HUES64 (cell line): ENCODE results near the gene NPFF.

Experiments used
- H3K27ac ChIP-seq: 2 replicates; pipeline ENCODE4 v1.7.0; 2013; ENCODE audit warnings: low read depth, low read length, inconsistent platforms
- H3K27me3 ChIP-seq: 2 replicates; pipeline ENCODE4 v1.6.1; 2013; ENCODE audit warnings: mild to moderate bottlenecking, low read length; ENCODE audit not compliant: insufficient read depth
- H3K36me3 ChIP-seq: 2 replicates; pipeline ENCODE4 v1.6.1; 2013; ENCODE audit warnings: mild to moderate bottlenecking, low read length; ENCODE audit not compliant: insufficient read depth
- H3K4me1 ChIP-seq: 2 replicates; pipeline ENCODE4 v1.6.1; 2013; ENCODE audit warnings: mild to moderate bottlenecking, low read length, moderate library complexity; ENCODE audit not compliant: insufficient read depth
- H3K4me3 ChIP-seq: 2 replicates; pipeline ENCODE4 v1.5.1; 2013; ENCODE audit warnings: mild to moderate bottlenecking, low read length, moderate library complexity
- H3K9ac ChIP-seq: 2 replicates; pipeline ENCODE4 v1.6.1; 2013; ENCODE audit warnings: mild to moderate bottlenecking, low read depth, low read length
- H3K9me3 ChIP-seq: 2 replicates; pipeline ENCODE4 v1.6.1; 2013; ENCODE audit warnings: low read depth, low read length; ENCODE audit not compliant: insufficient read depth
- WGBS: fragments of 150-250, 120-280 bp; methylation state at CpG from one replicate; pipeline ENCODE4 v1.1.7; 2013; ENCODE audit warnings: missing lambda C conversion rate; 5-methylcytosine and 5-hydroxymethylcytosine counted together

NPFF gene

DNA sequence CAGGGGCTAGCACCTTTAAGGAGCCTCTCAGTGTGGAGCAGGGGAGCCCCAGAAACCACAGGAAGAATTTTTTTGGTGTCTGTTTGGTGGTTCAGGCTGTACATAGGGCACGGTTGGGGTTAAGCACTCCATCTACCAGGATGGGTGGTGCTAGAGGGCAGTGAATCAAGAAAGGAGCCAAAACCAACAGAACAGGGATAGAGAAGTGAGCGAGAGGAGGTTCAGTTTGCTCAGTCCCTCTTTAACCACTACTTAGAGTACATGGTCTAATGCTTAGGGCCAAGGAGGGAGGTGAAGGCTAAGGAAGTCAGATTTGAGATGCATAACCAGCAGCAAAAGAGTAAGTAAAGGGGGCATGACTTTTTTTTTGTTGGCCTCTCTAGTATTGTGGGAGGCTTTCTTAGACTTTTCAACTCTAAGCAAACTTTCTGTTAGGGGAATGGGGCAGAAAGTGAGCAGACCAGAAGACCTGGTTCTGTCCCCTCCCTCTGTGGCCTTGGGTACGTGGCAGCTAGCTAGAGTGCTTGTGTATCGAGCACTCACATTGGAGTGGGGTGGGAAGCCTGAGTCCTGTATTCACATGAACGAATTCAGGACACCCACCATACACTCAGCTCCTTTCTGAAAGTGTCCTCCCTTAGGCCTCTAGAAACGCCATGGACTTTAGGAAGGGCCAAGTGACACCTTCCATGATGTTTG, 6.6 kb upstream of the NPFF start:
- no peak overlapping the region for H3K27ac ChIP-seq
- no peak overlapping the region for H3K9ac ChIP-seq
- H3K4me1 ChIP-seq = no peaks in the 10 kb centered on the region
- no peaks in the 10 kb centered on the region for H3K9me3 ChIP-seq
- 94% methylated on average over 5 of the region's 6 CpGs for WGBS
- peaks cover 61% of the 10 kb centered on the region for H3K36me3 ChIP-seq
- no peak overlapping the region for H3K4me3 ChIP-seq
- no peaks in the 10 kb centered on the region for H3K27me3 ChIP-seq

DNA sequence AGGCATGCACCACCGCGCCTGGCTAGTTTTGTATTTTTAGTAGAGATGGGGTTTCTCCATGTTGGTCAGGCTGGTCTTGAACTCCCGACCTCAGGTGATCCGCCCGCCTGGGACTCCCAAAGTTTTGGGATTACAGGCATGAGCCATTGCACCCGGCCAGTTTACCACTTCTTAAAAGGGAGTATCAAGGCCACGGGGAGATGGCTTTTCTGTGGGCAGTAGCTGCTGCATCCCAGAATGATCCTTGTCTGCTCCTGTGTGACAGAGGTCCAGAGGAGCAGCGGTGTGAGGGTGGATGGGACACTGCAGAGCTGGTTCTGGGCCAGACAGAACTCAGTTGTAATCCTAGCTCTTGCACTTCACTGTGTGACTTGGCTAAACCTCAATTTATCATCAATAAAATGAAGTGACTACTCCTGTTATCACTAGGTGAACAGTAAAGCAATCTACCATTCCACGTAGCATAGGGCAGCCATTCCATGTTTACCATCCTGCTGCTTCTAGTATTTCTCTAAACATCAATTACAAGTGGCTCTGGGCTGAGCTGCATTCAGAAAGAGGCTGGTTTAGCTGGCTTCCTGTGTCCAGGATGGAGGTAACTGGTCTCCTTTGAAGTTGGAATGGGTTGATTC, 3.0 kb upstream of the NPFF start:
- no peaks in the 10 kb centered on the region for H3K9me3 ChIP-seq
- H3K9ac ChIP-seq = no peak overlapping the region
- no peaks in the 10 kb centered on the region for H3K27me3 ChIP-seq
- no peaks in the 10 kb centered on the region for H3K4me1 ChIP-seq
- no peak overlapping the region for H3K4me3 ChIP-seq
- WGBS = 96% methylated on average over 9 of the region's 9 CpGs
- H3K27ac ChIP-seq = no peak overlapping the region
- H3K36me3 ChIP-seq = peaks cover 64% of the 10 kb centered on the region

DNA sequence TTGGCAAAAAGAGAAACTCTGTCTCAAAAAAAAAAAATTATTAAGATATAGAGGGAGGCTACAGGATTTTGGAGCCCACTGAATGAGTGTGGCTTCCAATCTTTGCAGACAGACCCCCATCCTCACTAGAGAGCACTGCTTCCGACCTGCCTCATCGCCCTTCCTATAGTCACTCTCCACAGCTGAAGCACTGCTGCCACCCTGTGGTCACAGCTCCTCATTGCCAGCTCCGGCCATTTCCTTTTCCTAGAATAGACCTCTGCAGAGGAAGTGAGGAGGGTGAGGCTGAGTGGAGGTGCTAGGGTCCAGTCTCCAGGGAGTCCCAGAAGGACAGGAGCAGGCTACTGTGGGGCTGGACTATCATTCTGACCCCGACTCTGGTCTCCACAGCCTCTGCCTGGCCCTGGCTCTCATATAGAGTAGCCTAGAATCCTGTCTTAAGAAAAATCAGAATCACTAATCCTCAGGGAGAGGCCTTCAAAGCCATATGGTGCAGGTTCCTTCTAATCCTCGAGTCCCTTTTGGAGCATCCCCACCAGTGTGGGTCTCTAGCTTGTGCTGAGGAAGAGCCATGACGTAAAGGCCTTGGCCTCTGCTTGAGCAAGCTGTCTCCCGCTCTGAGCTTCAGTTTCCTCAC, 1.4 kb upstream of the NPFF start:
- Histone ChIP-seq H3K36me3 (peaks cover 64% of the 10 kb centered on the region), H3K27ac (no peak overlapping the region), H3K27me3 (no peaks in the 10 kb centered on the region), H3K4me3 (no peak overlapping the region), H3K9ac (no peak overlapping the region), H3K9me3 (no peaks in the 10 kb centered on the region), H3K4me1 (no peaks in the 10 kb centered on the region)
- WGBS = 40% methylated on average over 7 of the region's 7 CpGs

DNA sequence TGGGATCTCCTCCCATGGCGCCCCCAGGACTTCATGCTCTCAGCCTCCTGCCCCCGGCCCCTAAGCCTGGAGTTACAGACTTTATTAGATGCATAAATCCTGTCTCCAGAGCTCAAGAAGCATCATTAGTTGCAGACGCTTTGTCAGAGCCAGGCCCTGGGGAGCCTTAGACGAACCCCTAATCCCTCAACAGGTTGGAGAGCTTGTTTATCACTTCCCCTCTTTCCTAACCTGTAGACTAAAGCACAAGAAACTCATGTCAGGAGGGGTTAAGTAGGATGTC, 260 bp upstream of the NPFF start:
- no peak overlapping the region for H3K9ac ChIP-seq
- no peaks in the 10 kb centered on the region for H3K27me3 ChIP-seq
- WGBS = 82% methylated on average over 4 of the region's 4 CpGs
- peaks cover 57% of the 10 kb centered on the region for H3K36me3 ChIP-seq
- no peaks in the 10 kb centered on the region for H3K4me1 ChIP-seq
- no peaks in the 10 kb centered on the region for H3K9me3 ChIP-seq
- H3K27ac ChIP-seq = no peak overlapping the region
- H3K4me3 ChIP-seq = no peak overlapping the region

DNA sequence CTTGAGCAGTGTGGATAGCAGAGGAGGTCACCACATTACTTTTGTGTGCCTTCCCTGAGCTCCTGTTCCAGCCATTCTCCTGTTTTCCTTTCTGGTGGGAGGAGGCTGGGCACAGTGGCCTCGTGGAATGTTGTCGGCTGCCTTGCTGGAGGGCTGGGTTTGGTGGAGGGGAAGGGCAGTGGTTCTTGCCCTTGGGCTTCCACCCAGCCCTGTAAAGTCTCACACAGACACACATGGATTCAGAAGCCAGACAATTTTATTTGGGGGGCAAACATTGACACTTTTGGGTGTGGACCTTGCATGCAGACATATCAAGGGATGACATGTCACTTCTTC, 866 bp downstream of the NPFF start:
- Histone ChIP-seq H3K27ac (no peak overlapping the region), H3K36me3 (peaks cover 46% of the 10 kb centered on the region), H3K4me3 (no peak overlapping the region), H3K9me3 (no peaks in the 10 kb centered on the region), H3K9ac (no peak overlapping the region), H3K27me3 (no peaks in the 10 kb centered on the region), H3K4me1 (peaks cover 5% of the 10 kb centered on the region; the same call in 1 of the 2 replicates)
- 80% methylated on average over 2 of the region's 2 CpGs for WGBS

DNA sequence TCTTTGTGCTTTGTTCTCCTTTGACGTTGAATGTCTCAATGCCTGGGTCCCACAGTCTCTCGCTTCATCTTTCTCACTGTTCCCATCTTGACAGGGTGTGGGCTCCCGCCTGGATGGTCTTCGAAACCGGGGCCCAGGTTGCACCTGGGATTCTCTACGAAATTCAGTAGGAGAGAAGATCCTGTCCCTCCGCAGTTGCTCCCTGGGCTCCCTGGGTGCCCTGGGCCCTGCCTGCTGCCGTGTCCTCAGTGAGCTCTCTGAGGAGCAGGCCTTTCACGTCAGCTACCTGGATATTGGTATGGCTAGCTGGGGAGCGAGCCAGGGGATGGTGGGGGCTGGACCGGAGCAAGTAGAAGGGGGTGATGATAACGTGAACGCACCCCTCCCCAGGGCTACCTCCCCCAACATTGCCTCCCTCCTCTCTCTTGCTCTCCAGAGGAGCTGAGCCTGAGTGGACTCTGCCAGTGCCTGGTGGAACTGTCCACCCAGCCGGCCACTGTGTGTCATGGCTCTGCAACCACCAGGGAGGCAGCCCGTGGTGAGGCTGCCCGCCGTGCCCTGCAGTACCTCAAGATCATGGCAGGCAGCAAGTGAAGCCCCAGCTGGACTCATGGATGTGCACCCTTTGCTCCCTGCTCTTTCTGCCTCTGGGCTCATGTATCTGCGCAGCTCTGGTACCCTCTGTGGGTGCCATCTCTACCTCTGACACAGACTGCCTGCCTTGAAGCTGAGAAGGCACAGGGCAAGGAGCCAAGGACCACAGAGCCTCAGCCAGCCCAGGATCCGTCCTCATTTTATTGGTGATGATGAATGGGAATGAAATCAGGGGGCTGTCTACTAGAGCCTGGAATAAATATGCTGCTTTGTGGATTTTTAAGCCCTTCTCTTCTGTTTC, 1.5 kb downstream of the NPFF start:
- no peak overlapping the region for H3K27ac ChIP-seq
- WGBS = 95% methylated on average over 19 of the region's 19 CpGs

DNA sequence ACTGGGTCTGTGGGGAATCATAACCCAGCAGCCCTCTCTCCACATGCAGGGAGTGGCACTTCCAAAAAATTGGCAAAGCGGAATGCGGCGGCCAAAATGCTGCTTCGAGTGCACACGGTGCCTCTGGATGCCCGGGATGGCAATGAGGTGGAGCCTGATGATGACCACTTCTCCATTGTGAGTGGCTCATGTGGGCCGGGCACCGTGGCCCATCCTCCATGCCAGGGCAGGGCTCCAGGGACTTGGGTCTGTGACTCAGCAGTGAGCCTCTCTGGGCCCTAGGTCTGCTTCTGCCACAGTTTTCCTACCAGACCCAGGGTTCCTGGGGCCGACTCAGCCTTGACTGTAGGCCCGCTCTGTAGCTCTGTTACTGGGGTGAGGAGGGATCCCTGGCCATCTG, 2.2 kb downstream of the NPFF start:
- 97% methylated on average over 10 of the region's 10 CpGs for WGBS
- Histone ChIP-seq H3K9me3 (no peaks in the 10 kb centered on the region), H3K4me3 (no peak overlapping the region), H3K4me1 (peaks cover 8% of the 10 kb centered on the region), H3K9ac (no peak overlapping the region), H3K27me3 (no peaks in the 10 kb centered on the region), H3K36me3 (peaks cover 42% of the 10 kb centered on the region), H3K27ac (no peak overlapping the region)

More for the DNA sequence above, 1.5 kb downstream of the NPFF start:
- H3K27me3 ChIP-seq = no peaks in the 10 kb centered on the region
- H3K4me3 ChIP-seq = no peak overlapping the region
- H3K36me3 ChIP-seq = peaks cover 42% of the 10 kb centered on the region
- H3K4me1 ChIP-seq = peaks cover 5% of the 10 kb centered on the region; the same call in 1 of the 2 replicates
- H3K9ac ChIP-seq = no peak overlapping the region
- no peaks in the 10 kb centered on the region for H3K9me3 ChIP-seq

DNA sequence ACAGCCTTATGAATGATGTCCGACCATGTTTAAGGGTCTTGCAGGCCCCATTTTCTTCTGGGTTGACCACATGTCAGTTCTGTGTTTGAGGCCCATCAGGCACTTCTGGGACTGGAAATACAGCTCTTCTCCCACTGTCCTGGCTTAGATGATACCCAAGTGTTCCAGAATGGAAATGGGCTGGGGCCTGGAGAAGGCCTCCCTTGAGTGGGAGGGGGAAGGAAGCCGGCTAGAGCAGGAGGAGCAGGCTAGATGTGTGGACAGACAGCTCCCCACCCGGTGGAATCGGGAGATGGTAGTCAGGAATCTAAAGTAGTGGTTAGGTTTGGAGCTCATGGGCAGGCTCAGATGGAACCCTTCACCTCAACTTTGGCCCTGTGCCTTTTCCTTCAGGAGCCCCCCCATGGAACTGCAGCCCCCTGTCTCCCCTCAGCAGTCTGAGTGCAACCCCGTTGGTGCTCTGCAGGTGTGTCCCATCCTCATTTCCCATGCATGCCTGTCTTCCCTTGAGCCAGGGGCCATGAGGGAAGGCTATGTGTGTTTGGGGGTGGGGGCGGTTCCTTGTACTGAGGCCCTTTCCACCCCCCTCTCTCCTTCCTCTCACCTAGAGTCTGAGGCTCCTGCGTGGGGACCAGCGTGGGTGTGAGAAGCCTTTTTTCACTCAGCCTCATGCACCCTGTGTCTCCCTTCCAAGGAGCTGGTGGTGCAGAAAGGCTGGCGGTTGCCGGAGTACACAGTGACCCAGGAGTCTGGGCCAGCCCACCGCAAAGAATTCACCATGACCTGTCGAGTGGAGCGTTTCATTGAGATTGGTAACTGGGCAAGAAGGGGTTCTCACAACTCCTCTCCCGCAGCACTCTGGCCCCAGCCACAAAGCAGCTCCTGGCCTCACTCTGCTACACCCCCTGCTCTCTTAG, 3.0 kb downstream of the NPFF start:
- no peak overlapping the region for H3K4me3 ChIP-seq
- no peak overlapping the region for H3K9ac ChIP-seq
- H3K4me1 ChIP-seq = peaks cover 13% of the 10 kb centered on the region
- WGBS = 95% methylated on average over 13 of the region's 14 CpGs
- no peaks in the 10 kb centered on the region for H3K27me3 ChIP-seq
- H3K27ac ChIP-seq = no peak overlapping the region
- no peaks in the 10 kb centered on the region for H3K9me3 ChIP-seq
- H3K36me3 ChIP-seq = peaks cover 42% of the 10 kb centered on the region

DNA sequence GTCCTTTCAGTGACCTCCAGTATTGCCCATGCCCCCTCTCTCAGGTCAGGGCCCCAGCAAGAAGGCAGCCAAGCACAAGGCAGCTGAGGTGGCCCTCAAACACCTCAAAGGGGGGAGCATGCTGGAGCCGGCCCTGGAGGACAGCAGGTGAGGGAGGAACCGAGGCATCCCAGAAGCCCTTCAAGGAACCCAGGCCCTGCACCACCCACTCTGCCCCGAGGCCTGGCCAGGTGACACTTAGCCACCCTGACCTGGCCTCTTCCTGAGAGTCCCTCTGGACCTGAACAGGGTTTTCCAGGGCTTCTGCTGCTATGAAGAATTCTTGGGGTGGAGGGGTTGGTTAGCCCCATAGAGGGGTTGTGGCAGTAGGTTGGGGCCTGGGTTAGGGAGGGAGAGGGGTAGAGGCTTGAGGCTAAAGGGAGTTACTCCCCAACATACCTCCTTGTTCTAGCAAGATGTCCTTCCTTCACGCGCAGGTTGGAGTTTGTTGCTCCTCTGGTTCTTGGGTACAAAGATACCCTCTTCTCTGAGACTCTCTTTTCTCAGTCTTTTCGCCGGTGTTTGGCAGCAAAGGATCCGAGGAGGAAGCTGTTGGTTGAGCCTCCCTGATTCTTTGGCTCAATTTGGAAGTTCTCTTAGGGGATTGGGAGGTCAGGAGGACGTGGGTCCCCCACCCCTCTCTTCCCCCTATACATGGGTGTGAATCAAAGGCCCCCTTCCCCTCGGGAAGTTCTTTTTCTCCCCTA, 4.1 kb downstream of the NPFF start:
- WGBS = 90% methylated on average over 7 of the region's 10 CpGs
- Histone ChIP-seq H3K4me1 (peaks cover 17% of the 10 kb centered on the region), H3K27ac (no peak overlapping the region)

DNA sequence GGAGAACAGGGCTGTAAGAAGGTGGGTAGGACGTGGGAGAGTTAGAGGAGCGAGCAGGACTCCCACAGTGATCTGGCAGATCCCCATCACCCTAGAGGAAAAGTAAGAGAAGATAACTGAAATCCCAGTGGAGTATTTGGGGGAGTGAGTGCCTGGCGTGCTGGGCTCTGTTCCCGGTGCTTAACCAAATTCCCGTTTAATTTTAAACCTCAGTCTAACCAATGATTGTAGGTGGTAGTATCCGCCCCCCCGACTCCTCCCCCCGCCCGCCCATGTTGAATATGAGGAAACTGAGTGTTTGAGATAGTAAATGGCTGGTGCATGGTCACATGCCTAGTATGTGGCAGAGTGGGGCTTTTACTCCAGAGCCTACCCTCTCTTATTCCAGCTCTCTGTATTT, 5.0 kb downstream of the NPFF start:
- H3K27me3 ChIP-seq = no peaks in the 10 kb centered on the region

More for the DNA sequence above, 4.1 kb downstream of the NPFF start:
- no peaks in the 10 kb centered on the region for H3K9me3 ChIP-seq
- no peak overlapping the region for H3K4me3 ChIP-seq
- peaks cover 42% of the 10 kb centered on the region for H3K36me3 ChIP-seq
- no peak overlapping the region for H3K9ac ChIP-seq
- no peaks in the 10 kb centered on the region for H3K27me3 ChIP-seq

More for the DNA sequence above, 5.0 kb downstream of the NPFF start:
- Histone ChIP-seq H3K9me3 (no peaks in the 10 kb centered on the region), H3K36me3 (peaks cover 40% of the 10 kb centered on the region), H3K4me1 (peaks cover 23% of the 10 kb centered on the region), H3K4me3 (no peak overlapping the region), H3K27ac (no peak overlapping the region), H3K9ac (no peak overlapping the region; the same call in 1 of the 2 replicates)
- 95% methylated on average over 7 of the region's 9 CpGs for WGBS
